ENCODE data around the gene RNF113A.
"Not testable (repeated sequence)": the region's sequence is repeated elsewhere in the genome, so short reads cannot be mapped to it uniquely, and the experiment has no call there.

The RNF113A gene

GRCh38 chrX:119871599-119872395 is at the start of gene RNF113A, which contains the start of gene NDUFA1:
Gene RNF113A, minus strand, starts transcription at chrX:119871733. Its CDS starts 120 bp downstream, at chrX:119871613.
Gene NDUFA1, plus strand, starts transcription at chrX:119871832. Its CDS starts 80 bp downstream, at chrX:119871912.
- DNase-seq (ENCODE audit: low read depth in 2 of 2): peak; percentile 71

GRCh38 chrX:119919835-119920585 is 48.5 kb upstream of the RNF113A start:
- no peak for DNase-seq (ENCODE audit: low read depth in 2 of 2)

GRCh38 chrX:119917877-119918276 is 46.3 kb upstream of the RNF113A start:
- no peak for DNase-seq (ENCODE audit: low read depth in 2 of 2)

- no peak for DNase-seq (ENCODE audit: low read depth in 2 of 2)
Observed at GRCh38 chrX:119916310-119916709, 44.8 kb upstream of the RNF113A start.

GRCh38 chrX:119900976-119901375 is 29.4 kb upstream of the RNF113A start:
- DNase-seq (ENCODE audit: low read depth in 2 of 2): no peak

- no peak for DNase-seq (ENCODE audit: low read depth in 2 of 2)
Observed at GRCh38 chrX:119899125-119899524, 27.6 kb upstream of the RNF113A start.

- no peak for DNase-seq (ENCODE audit: low read depth in 2 of 2)
Observed at GRCh38 chrX:119895843-119896326, 24.4 kb upstream of the RNF113A start, which contains the start of gene AKAP14. Gene AKAP14, plus strand, starts transcription at chrX:119895893. Its CDS starts 7,331 bp downstream, at chrX:119903224.

GRCh38 chrX:119891961-119892692 is 20.6 kb upstream of the RNF113A start:
- not testable (repeated sequence) for DNase-seq (ENCODE audit: low read depth in 2 of 2)

GRCh38 chrX:119890626-119891025 is 19.1 kb upstream of the RNF113A start:
- DNase-seq (ENCODE audit: low read depth in 2 of 2): not testable (repeated sequence)

GRCh38 chrX:119887721-119888425 is 16.3 kb upstream of the RNF113A start:
- peak; percentile 17 to 50 for DNase-seq (ENCODE audit: low read depth in 2 of 2)

GRCh38 chrX:119885554-119886428 is 14.3 kb upstream of the RNF113A start:
- no peak for DNase-seq (ENCODE audit: low read depth in 2 of 2)

- DNase-seq (ENCODE audit: low read depth in 2 of 2): no peak
Observed at GRCh38 chrX:119880552-119881437, 9.3 kb upstream of the RNF113A start.

- no peak for DNase-seq (ENCODE audit: low read depth in 2 of 2)
Observed at GRCh38 chrX:119880076-119880475, 8.5 kb upstream of the RNF113A start.

- DNase-seq (ENCODE audit: low read depth in 2 of 2): no peak
Observed at GRCh38 chrX:119878740-119879139, 7.2 kb upstream of the RNF113A start.

GRCh38 chrX:119871245-119871598 is 311 bp downstream of the RNF113A start:
- no peak for DNase-seq (ENCODE audit: low read depth in 2 of 2)

- peak in 1 of 2 experiments; percentile 6 for DNase-seq (ENCODE audit: low read depth in 2 of 2)
Observed at GRCh38 chrX:119870626-119871131, 854 bp downstream of the RNF113A start.

GRCh38 chrX:119853444-119853843 is 18.1 kb downstream of the RNF113A start:
- no peak for DNase-seq (ENCODE audit: low read depth in 2 of 2)

- DNase-seq (ENCODE audit: low read depth in 2 of 2): peak; percentile 79 to 90
Observed at GRCh38 chrX:119852382-119853353, 18.9 kb downstream of the RNF113A start, which contains the start of gene UPF3B. Gene UPF3B, minus strand, starts transcription at chrX:119852963. Its CDS starts 35 bp downstream, at chrX:119852928.
